ENCODE data around the gene CCDC78.
"Not testable (repeated sequence)": the region's sequence is repeated elsewhere in the genome, so short reads cannot be mapped to it uniquely, and the experiment has no call there.

Gene CCDC78

GRCh38 chr16:694187-694862 is 31.9 kb downstream of the CCDC78 start:
- no peak for TF ChIP-seq SPI1 (IDR thresholded peaks at IDR 0.05; ENCODE audit: borderline replicate concordance, low read depth)
- TF ChIP-seq POLR2AphosphoS5 (IDR thresholded peaks at IDR 0.05; ENCODE audit: low read depth), result no peak
- Histone ChIP-seq H3K4me3 (replicated peaks; ENCODE audit: insufficient read depth, low read length) (no peak overlapping the region), H3K27me3 (ENCODE audit: insufficient read depth, poor library complexity, severe bottlenecking) (peaks cover 41% of the 10 kb centered on the region), H3K27ac (replicated peaks) (no peak overlapping the region)
- no peak for DNase-seq (ENCODE audit: low read depth in 1 of 2, low spot score in 1 of 2)

DNA sequence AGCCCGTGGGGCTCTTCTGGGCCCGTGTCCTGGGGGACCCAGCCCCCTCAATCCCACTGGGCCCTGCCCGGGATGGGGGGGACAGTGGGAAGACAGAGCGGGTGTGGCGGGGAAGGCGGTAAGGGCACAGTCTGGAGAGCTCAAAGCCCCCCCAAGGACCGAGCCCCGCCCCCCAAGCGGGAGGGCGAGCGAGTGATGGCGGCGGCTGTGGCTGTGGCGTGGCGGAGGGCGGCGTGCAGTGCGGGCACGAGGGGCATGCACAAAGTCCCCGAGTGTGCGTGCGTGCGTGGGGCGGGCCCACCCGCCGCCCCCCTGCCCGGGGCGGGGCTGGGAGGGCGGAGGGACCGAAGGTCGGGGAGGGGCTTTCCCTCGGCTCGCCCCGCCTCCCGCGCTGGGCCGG is 32.5 kb downstream of the CCDC78 start:
- no peak for DNase-seq (ENCODE audit: low read depth in 1 of 2, low spot score in 1 of 2)
- TF ChIP-seq REST (IDR thresholded peaks at IDR 0.05; ENCODE audit: insufficient replicate concordance, low read depth) (no peak), POLR2AphosphoS5 (IDR thresholded peaks at IDR 0.05; ENCODE audit: low read depth) (no peak; the same call in 1 of the 2 replicates), GABPA (IDR thresholded peaks at IDR 0.05; ENCODE audit: low read depth) (no peak), SPI1 (IDR thresholded peaks at IDR 0.05; ENCODE audit: borderline replicate concordance, low read depth) (no peak)
- TF ChIP-seq, protein P1, sequence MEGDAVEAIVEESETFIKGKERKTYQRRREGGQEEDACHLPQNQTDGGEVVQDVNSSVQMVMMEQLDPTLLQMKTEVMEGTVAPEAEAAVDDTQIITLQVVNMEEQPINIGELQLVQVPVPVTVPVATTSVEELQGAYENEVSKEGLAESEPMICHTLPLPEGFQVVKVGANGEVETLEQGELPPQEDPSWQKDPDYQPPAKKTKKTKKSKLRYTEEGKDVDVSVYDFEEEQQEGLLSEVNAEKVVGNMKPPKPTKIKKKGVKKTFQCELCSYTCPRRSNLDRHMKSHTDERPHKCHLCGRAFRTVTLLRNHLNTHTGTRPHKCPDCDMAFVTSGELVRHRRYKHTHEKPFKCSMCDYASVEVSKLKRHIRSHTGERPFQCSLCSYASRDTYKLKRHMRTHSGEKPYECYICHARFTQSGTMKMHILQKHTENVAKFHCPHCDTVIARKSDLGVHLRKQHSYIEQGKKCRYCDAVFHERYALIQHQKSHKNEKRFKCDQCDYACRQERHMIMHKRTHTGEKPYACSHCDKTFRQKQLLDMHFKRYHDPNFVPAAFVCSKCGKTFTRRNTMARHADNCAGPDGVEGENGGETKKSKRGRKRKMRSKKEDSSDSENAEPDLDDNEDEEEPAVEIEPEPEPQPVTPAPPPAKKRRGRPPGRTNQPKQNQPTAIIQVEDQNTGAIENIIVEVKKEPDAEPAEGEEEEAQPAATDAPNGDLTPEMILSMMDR (IDR thresholded peaks at IDR 0.05; ENCODE audit: insufficient read depth, low read length), result no peak
- Histone ChIP-seq H3K27me3 (ENCODE audit: insufficient read depth, poor library complexity, severe bottlenecking) (peaks cover 36% of the 10 kb centered on the region), H3K27ac (replicated peaks) (no peak overlapping the region), H3K4me3 (replicated peaks; ENCODE audit: insufficient read depth, low read length) (no peak overlapping the region)

DNA sequence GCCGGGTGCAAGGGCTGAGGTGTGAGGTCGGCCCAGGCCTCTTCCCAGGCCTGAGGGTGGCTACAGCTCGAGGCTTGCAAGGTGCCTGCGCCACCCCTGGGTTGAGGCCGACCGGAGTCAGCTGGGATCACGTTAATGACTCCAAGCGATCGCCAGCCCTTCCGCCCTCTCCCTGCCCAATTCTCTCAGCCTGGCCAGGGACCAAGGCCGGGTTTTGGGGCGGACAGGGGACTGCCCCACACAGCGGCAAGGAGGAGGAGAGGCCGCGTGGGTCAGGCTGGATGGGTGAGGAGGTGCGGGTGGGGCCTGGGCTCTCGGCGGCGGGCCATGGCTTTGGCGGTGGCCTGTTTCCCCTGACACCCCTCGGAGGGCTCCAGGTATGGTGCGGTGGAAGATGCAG is 32.9 kb downstream of the CCDC78 start:
- no peak for DNase-seq (ENCODE audit: low read depth in 1 of 2, low spot score in 1 of 2)
- no peak overlapping the region for H3K27ac ChIP-seq (replicated peaks)
- no peak overlapping the region for H3K4me3 ChIP-seq (replicated peaks; ENCODE audit: insufficient read depth, low read length)
- H3K27me3 ChIP-seq (ENCODE audit: insufficient read depth, poor library complexity, severe bottlenecking), result peaks cover 36% of the 10 kb centered on the region
- TF ChIP-seq GABPA (IDR thresholded peaks at IDR 0.05; ENCODE audit: low read depth) (no peak), POLR2AphosphoS5 (IDR thresholded peaks at IDR 0.05; ENCODE audit: low read depth) (peak; percentile 26)
- TF ChIP-seq, protein P1 (IDR thresholded peaks at IDR 0.05; ENCODE audit: insufficient read depth, low read length), result no peak

DNA sequence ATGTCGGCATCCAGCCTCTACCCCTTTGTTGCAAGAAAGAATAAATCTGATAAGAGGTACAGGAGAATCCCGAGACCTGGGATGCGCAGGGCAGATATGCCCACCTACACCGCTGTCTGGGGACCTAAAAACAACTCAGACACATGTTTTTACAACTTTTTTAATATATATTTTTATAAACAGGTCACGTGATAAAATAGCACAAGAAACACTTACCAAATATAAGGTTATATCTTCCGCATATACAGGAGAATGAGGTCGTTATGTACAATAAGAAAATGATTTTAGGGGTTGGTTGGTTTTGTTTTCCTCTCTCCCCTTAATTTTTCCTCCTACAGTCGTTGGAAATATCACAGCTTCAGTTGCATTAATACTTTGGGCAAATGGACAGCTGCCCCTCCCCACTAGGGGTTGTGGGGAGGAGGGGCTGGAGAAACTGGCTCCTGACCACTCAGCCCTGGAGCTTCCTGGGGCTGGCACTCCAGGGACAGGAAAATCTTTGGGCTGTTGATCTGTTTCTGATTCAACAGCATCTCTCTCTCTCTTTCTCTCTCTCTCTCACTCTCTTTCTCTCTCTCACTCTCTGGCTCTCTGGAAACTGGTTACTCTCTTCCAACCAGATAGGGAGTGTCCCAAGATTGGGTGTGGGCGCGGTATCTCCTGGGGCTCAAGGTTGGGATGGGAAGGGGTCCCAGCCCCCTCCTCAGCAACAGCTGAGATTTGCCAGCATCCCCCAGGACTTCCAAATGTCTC is 33.7 kb downstream of the CCDC78 start:
- no peak overlapping the region for H3K27ac ChIP-seq (replicated peaks)
- no peak for TF ChIP-seq POLR2AphosphoS5 (IDR thresholded peaks at IDR 0.05; ENCODE audit: low read depth)
- TF ChIP-seq, protein P1 (IDR thresholded peaks at IDR 0.05; ENCODE audit: insufficient read depth, low read length), result no peak
- TF ChIP-seq SPI1 (IDR thresholded peaks at IDR 0.05; ENCODE audit: borderline replicate concordance, low read depth), result no peak
- TF ChIP-seq GABPA (IDR thresholded peaks at IDR 0.05; ENCODE audit: low read depth), result no peak
- TF ChIP-seq REST (IDR thresholded peaks at IDR 0.05; ENCODE audit: insufficient replicate concordance, low read depth), result no peak
- no peak for DNase-seq (ENCODE audit: low read depth in 1 of 2, low spot score in 1 of 2)
- H3K4me3 ChIP-seq (replicated peaks; ENCODE audit: insufficient read depth, low read length), result no peak overlapping the region
- peaks cover 36% of the 10 kb centered on the region for H3K27me3 ChIP-seq (ENCODE audit: insufficient read depth, poor library complexity, severe bottlenecking)

- DNase-seq (ENCODE audit: low read depth in 1 of 2, low spot score in 1 of 2); H3K4me3 ChIP-seq (replicated peaks; ENCODE audit: insufficient read depth, low read length); H3K27ac ChIP-seq (replicated peaks): not testable (repeated sequence)
- H3K27me3 ChIP-seq (ENCODE audit: insufficient read depth, poor library complexity, severe bottlenecking), result peaks cover 34% of the 10 kb centered on the region
Observed at GRCh38 chr16:691242-691641, 35.0 kb downstream of the CCDC78 start.

Data from HL-60 (cell line).